Rectal smooth muscle tissue (tissue), 1 donor: Measurements from ENCODE around the gene ADCY2.

Experiments
- H3K27ac ChIP-seq: one replicate; pipeline ENCODE4 v1.7.0; 2013; ENCODE audit warnings: low read depth, low read length, inconsistent platforms
- H3K27me3 ChIP-seq: one replicate; pipeline ENCODE4 v1.7.0; 2013; ENCODE audit warnings: low read length; ENCODE audit not compliant: control insufficient read depth, insufficient read depth
- H3K36me3 ChIP-seq: one replicate; pipeline ENCODE4 v1.7.0; 2013; ENCODE audit warnings: low read length; ENCODE audit not compliant: control insufficient read depth, insufficient read depth
- H3K4me1 ChIP-seq: one replicate; pipeline ENCODE4 v1.7.0; 2013; ENCODE audit warnings: low read length; ENCODE audit not compliant: control insufficient read depth, insufficient read depth
- H3K4me3 ChIP-seq: one replicate; pipeline ENCODE4 v1.7.0; 2013; ENCODE audit warnings: low read length
- H3K9ac ChIP-seq: one replicate; pipeline ENCODE4 v1.7.0; 2013; ENCODE audit warnings: low read length

The ADCY2 gene

DNA sequence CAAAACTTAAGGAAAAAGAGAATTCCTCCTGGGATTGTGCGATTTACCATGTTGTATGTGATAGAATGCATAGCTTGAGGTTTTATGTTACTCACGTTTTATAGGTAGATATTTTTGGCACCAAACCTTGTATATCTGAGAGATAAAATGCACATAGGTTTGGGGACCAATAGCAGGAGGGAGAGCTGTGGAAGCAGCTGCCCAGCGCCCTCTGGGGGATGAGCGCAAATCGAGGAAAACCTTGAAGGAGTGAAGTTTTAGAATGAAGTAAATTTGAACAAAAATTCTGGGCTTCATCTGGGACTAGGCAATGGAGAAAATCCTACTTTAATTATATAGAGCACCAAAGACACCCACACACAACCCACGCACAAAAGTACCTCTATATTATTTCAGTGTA, 197.0 kb downstream of the ADCY2 start:
- H3K27me3 ChIP-seq = no peaks in the 10 kb centered on the region
- H3K36me3 ChIP-seq = no peaks in the 10 kb centered on the region
- H3K27ac ChIP-seq = no peak overlapping the region
- no peak overlapping the region for H3K4me3 ChIP-seq
- peaks cover 2% of the 10 kb centered on the region for H3K4me1 ChIP-seq
- no peak overlapping the region for H3K9ac ChIP-seq

DNA sequence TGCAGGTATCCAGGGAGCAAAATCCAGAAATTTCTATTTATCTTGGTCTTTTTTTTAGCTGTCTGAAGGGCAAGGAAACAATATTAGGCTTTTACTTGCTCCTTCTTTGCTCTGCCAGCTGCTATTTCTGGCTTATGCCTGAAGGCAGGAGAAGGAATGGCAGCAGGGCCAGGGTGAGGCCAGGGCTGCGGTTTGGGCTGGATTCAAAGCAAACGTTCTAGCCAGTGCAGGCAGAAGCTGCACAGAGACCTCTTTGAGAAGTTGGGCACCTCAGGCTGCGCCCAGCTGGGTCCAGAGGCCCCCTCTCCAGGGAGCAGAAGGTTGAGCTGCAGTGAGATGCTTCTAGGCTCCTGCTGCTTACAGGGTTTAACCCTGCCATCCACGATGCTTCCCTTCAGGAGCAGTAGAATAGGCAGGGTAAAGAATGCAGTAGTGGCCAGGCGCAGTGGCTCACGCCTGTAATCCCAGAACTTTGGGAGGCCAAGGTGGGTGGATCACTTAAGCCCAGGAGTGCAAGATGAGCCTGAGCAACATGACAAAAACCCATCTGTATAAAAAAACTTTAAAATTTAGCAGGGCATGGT, 201.2 kb downstream of the ADCY2 start:
- Histone ChIP-seq H3K9ac (no peak overlapping the region), H3K4me3 (no peak overlapping the region), H3K27ac (no peak overlapping the region), H3K36me3 (no peaks in the 10 kb centered on the region), H3K27me3 (no peaks in the 10 kb centered on the region), H3K4me1 (peaks cover 2% of the 10 kb centered on the region)

DNA sequence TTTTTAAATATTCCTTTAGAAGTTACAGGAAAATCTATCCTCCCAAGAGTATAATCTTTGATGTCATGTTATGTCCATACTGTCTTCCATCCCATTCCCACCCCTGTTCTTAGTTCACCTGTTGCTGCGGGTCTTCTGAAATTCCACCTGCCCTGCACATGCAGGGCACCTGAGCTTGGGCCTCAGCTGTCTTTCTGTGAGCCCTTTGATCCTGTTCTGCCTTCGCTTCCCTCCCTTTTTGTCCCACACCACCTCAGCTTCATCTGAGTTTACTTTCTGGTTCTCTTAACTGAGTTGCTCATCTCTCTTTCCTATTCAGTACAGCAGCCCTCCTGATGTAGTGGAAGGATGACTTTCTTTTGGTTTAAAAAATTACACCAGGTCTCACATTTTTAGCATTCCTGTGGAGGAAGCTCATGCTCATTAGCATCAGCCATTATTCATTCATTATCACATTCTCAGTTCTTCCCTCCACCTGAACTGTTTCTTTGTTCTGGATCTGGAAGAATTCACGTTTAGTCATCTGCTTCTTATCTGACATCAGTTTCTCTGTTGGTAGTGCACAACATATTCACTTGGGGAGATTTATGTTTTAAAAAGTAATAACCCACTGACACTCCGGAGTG, 211.0 kb downstream of the ADCY2 start:
- H3K27ac ChIP-seq = no peak overlapping the region
- no peak overlapping the region for H3K4me3 ChIP-seq
- no peaks in the 10 kb centered on the region for H3K36me3 ChIP-seq
- H3K27me3 ChIP-seq = no peaks in the 10 kb centered on the region
- H3K4me1 ChIP-seq = no peaks in the 10 kb centered on the region
- H3K9ac ChIP-seq = no peak overlapping the region

DNA sequence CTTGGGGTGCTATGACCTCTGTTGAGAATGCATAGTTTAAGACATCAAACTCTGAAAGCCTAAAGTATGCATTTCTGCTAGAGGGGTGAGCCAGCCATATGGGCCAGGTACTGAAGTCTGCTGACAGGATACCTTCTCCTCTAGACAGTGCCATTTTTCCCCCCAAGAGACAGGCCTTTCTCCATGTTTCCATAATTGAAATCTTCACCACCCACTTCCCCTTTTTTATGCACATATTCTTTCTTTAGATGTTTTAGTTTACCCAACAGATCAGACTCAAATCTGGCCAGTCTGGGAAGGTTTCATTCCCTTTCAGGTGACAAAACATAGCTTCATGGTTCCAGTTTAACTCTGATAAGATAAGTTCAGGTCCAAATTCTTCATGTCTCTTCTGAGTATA, 212.8 kb downstream of the ADCY2 start:
- no peaks in the 10 kb centered on the region for H3K27me3 ChIP-seq
- no peak overlapping the region for H3K9ac ChIP-seq
- no peak overlapping the region for H3K27ac ChIP-seq
- H3K4me1 ChIP-seq = no peaks in the 10 kb centered on the region
- H3K36me3 ChIP-seq = no peaks in the 10 kb centered on the region
- no peak overlapping the region for H3K4me3 ChIP-seq

DNA sequence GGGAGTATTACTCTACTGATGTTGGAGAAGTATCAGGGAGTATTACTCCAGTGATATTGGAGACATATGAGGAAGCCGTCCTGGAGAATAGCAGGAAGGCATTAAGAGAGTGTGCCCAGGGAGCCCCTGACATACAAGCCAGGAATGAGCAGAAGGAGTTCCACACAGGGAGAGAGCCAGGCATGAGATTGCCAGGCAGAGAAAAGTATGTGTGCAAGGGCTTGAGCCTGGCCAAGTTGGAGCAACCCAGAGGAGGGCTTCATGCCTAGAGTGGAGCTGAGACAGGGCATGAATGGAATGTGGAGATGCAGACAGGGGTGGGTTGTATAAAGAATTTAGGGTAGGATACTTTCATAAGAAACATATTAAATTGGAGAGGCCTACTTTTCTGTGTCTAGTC, 213.8 kb downstream of the ADCY2 start:
- Histone ChIP-seq H3K4me3 (no peak overlapping the region), H3K36me3 (no peaks in the 10 kb centered on the region), H3K27ac (no peak overlapping the region), H3K9ac (no peak overlapping the region), H3K27me3 (no peaks in the 10 kb centered on the region), H3K4me1 (no peaks in the 10 kb centered on the region)

DNA sequence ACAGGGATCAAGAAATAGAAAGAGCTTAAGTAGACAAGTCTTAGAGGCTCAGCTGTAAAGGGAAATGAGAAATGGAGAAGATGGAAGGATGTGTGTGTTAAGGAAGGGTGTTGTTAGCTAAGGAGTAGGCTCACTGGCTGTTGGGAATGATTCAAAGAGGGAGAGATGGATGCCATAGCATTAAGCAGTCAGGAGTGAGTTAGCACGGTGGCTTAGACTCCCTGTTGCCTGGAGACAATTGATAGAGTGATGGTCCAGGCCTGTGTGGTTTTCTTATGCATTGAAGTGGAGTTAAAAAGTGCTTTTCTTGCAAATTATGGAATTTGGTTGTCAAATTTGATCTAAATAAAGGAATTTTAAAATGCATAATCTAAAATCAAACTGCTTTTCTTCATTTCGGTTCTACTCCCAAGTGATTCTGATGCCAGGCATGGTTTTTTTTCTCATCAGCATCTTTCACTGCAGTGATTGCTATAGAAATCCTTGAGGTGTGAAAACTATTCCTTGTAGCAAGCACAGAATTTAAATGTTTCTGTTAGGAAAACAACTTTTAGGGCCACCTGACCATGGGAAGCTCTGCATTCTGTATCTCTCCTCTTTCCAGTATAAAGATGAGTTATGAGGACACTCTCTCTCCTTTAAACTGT, 214.7 kb downstream of the ADCY2 start:
- Histone ChIP-seq H3K36me3 (no peaks in the 10 kb centered on the region), H3K4me1 (no peaks in the 10 kb centered on the region), H3K9ac (no peak overlapping the region), H3K27ac (no peak overlapping the region), H3K4me3 (no peak overlapping the region), H3K27me3 (no peaks in the 10 kb centered on the region)

DNA sequence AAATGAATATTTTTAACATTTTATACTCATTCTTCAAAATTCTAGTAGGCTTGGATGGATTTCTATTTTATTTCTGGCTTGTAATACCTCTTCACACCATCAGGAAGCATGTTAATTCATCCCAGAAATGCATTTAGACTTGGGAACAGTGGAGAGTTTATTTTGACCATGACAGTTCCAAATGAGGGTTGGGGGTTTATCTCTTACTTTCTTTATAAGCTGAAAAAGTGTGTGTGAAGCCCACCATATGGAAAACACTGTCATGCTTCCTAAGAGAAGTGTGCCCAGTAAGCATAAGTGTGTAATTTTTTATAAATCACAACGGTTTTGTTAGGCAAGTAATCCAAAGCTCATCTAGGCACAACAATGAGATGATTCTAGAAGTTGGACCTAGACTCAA, 215.6 kb downstream of the ADCY2 start:
- H3K9ac ChIP-seq = no peak overlapping the region
- no peak overlapping the region for H3K27ac ChIP-seq
- H3K4me3 ChIP-seq = no peak overlapping the region
- no peaks in the 10 kb centered on the region for H3K4me1 ChIP-seq
- H3K27me3 ChIP-seq = no peaks in the 10 kb centered on the region
- H3K36me3 ChIP-seq = no peaks in the 10 kb centered on the region

DNA sequence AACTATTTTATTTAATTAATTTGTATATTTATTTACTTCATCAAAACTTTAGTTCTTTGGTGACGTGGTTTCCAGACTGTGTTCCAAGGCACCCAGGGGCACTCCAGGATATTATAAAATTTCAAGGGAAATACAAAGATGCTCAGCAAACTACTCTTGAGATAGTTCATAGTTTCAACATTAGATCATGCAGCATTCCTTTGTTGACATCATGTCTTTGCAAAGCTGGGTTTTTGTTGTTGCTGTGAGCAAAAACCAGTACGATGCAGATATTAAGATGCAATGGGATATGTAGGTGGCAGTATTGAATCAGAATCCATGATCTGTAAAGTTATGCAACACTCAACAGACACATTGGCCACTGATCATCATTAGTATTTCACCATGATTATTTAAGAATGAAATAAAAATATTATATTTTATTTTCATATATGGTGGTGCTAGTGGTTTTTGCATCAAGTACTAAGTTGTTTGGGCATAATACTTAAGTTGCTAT, 219.7 kb downstream of the ADCY2 start:
- no peaks in the 10 kb centered on the region for H3K4me1 ChIP-seq
- no peaks in the 10 kb centered on the region for H3K36me3 ChIP-seq
- H3K27ac ChIP-seq = no peak overlapping the region

DNA sequence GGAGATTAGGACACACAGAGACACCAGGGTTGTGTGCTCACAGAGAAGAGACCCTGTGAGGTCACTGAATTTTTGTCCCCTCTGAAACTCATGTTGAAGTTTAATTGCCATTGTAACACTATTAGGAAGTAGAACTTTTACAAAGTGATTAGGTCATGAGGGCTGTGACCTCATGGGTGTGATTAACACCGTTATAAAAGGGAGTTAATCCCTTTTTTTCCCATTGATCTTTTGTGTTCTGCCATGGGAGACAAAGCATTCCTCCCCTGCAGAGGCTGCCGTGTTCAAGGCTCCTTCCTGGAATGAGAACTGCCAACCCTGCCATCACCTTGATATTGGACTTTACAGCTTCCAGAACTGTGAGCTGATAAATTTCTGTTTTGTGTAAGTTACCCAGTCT, 221.0 kb downstream of the ADCY2 start:
- H3K4me1 ChIP-seq = no peaks in the 10 kb centered on the region
- no peak overlapping the region for H3K27ac ChIP-seq

More for the DNA sequence above, 219.7 kb downstream of the ADCY2 start:
- H3K27me3 ChIP-seq = no peaks in the 10 kb centered on the region
- H3K9ac ChIP-seq = no peak overlapping the region
- no peak overlapping the region for H3K4me3 ChIP-seq

DNA sequence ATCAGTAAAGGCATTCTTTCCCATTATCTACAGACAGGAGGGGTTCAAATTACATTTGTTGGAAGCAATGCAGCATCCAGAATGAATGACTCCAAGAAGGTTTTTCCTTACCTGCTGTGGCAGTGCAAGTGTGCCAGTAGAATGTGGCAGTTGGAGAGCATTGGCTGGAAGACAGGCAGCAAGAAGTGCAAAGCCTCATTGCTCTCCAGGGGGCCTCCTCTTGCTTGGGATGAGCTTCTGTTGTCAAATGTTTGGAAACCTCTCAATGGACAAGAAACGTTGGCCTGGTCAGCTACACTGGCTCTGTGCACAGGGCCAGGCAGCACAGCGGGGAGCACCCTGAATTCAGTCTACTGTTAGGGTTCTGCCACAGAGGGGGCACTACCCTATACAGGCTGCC, 226.6 kb downstream of the ADCY2 start:
- no peak overlapping the region for H3K4me3 ChIP-seq
- H3K27me3 ChIP-seq = no peaks in the 10 kb centered on the region
- H3K27ac ChIP-seq = no peak overlapping the region
- no peak overlapping the region for H3K9ac ChIP-seq
- no peaks in the 10 kb centered on the region for H3K4me1 ChIP-seq
- H3K36me3 ChIP-seq = no peaks in the 10 kb centered on the region

More for the DNA sequence above, 221.0 kb downstream of the ADCY2 start:
- Histone ChIP-seq H3K36me3 (no peaks in the 10 kb centered on the region), H3K4me3 (no peak overlapping the region), H3K9ac (no peak overlapping the region), H3K27me3 (no peaks in the 10 kb centered on the region)

DNA sequence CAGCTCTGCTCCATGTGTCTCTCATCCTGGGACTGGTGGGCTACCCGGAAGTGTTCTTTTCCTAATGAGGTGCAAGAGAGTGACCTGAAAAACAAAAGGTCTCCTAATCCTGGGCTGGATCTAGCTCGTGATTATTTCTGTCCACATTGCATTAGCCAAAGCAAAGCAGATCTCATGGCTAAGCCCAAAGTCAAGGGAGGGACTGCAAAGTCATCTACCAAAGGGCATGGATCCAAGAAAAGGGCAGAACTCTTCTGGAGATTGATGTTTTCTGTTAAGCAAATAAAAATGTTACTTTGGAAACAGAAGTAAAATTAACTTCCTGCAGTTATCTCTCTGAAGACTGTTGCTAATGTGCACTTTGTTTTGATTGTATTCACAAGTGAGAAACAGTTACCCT, 229.8 kb downstream of the ADCY2 start:
- Histone ChIP-seq H3K4me1 (no peaks in the 10 kb centered on the region), H3K9ac (no peak overlapping the region), H3K27me3 (no peaks in the 10 kb centered on the region), H3K36me3 (no peaks in the 10 kb centered on the region), H3K4me3 (no peak overlapping the region), H3K27ac (no peak overlapping the region)

DNA sequence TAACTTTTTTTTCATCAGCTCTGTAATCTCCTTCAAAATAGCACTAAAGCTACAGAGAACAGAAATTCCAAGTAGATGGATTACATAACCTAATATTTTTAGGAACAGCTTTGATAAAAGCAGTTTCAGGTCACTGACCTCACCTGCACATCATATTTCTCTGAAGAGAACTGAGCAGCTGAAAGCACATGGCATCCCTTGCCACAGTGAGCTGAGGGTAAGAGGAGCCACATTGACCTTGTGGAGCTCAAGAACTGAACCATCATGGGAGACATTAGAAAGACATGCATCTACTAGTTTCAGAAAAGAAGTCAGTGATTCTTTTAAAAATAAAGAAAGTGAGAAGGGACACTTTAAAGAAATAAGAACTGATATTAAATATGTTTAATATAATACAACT, 232.3 kb downstream of the ADCY2 start:
- Histone ChIP-seq H3K27ac (no peak overlapping the region), H3K4me3 (no peak overlapping the region), H3K27me3 (no peaks in the 10 kb centered on the region), H3K4me1 (no peaks in the 10 kb centered on the region), H3K9ac (no peak overlapping the region), H3K36me3 (no peaks in the 10 kb centered on the region)

DNA sequence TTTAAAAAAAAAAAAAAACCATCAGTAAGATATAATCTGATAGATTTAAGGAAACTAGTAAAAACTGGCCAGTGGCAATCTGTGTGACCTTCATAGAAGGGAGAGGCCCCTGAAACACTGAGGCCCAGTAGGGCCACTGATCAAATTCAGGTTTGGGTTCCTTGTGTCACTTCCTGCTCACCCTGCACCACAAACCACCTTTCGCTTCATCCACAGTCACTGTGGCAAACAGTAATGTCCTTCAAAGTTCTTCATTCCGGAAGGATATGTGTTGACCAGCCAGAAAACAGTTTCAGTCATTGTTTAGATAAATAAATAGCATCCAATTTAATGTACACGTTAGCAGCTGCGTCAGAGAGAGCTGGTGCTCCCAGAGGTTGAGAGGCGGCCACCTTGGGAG, 232.9 kb downstream of the ADCY2 start:
- H3K27me3 ChIP-seq = no peaks in the 10 kb centered on the region
- no peak overlapping the region for H3K27ac ChIP-seq
- H3K36me3 ChIP-seq = no peaks in the 10 kb centered on the region
- H3K4me3 ChIP-seq = no peak overlapping the region
- H3K9ac ChIP-seq = no peak overlapping the region
- H3K4me1 ChIP-seq = no peaks in the 10 kb centered on the region
